ENCODE results near the gene SMCHD1.
"Not testable (repeated sequence)": the region's sequence is repeated elsewhere in the genome, so short reads cannot be mapped to it uniquely, and the experiment has no call there.

Gene SMCHD1

GRCh38 chr18:2657788-2658458 is 2.4 kb downstream of the SMCHD1 start:
- DNase-seq: peak; percentile 83

GRCh38 chr18:2660849-2661248 is 5.3 kb downstream of the SMCHD1 start:
- DNase-seq: not testable (repeated sequence)

GRCh38 chr18:2662288-2662687 is 6.8 kb downstream of the SMCHD1 start:
- not testable (repeated sequence) for DNase-seq

- DNase-seq: no peak
Measured at GRCh38 chr18:2662990-2663389, 7.5 kb downstream of the SMCHD1 start.

- no peak for DNase-seq
Measured at GRCh38 chr18:2672410-2672809, 16.9 kb downstream of the SMCHD1 start.

- DNase-seq: no peak
Measured at GRCh38 chr18:2672872-2673271, 17.3 kb downstream of the SMCHD1 start.

GRCh38 chr18:2678933-2679332 is 23.4 kb downstream of the SMCHD1 start:
- DNase-seq: not testable (repeated sequence)

- no peak for DNase-seq
Measured at GRCh38 chr18:2680216-2680792, 24.8 kb downstream of the SMCHD1 start.

- no peak for DNase-seq
Measured at GRCh38 chr18:2681993-2682603, 26.6 kb downstream of the SMCHD1 start.

- DNase-seq: no peak
Measured at GRCh38 chr18:2683055-2683454, 27.5 kb downstream of the SMCHD1 start.

- peak; percentile 8 for DNase-seq
Measured at GRCh38 chr18:2686349-2686968, 30.9 kb downstream of the SMCHD1 start.

- no peak for DNase-seq
Measured at GRCh38 chr18:2687390-2688001, 32.0 kb downstream of the SMCHD1 start.

- DNase-seq: no peak
Measured at GRCh38 chr18:2692508-2692907, 37.0 kb downstream of the SMCHD1 start.

GRCh38 chr18:2697184-2697583 is 41.7 kb downstream of the SMCHD1 start:
- DNase-seq: no peak

GRCh38 chr18:2699001-2699400 is 43.5 kb downstream of the SMCHD1 start:
- no peak for DNase-seq

- no peak for DNase-seq
Measured at GRCh38 chr18:2704541-2704940, 49.0 kb downstream of the SMCHD1 start.

GRCh38 chr18:2706903-2707302 is 51.4 kb downstream of the SMCHD1 start:
- DNase-seq: no peak

- peak; percentile 6 for DNase-seq
Measured at GRCh38 chr18:2707551-2708168, 52.1 kb downstream of the SMCHD1 start.

- DNase-seq: no peak
Measured at GRCh38 chr18:2709316-2709715, 53.8 kb downstream of the SMCHD1 start.

- DNase-seq: no peak
Measured at GRCh38 chr18:2714140-2714539, 58.6 kb downstream of the SMCHD1 start.

- DNase-seq: peak; percentile 49
Measured at GRCh38 chr18:2715990-2716389, 60.5 kb downstream of the SMCHD1 start.

GRCh38 chr18:2716394-2717326 is 61.1 kb downstream of the SMCHD1 start:
- no peak for DNase-seq

Measured in fibroblast of skin of back (primary cell).